Left renal cortex interstitium (tissue), 4 donors: ENCODE measurements around the gene SRRT. TPM values are rescaled to one million over a fixed set of nuclear protein-coding genes. Genes with fewer than 3 reads are reported as not detected.

Source experiments
- DNase-seq, 4 donors: peaks; one replicate each; pipeline ENCODE4 v3.0.0-alpha.2; 2013; ENCODE audit warnings: low read depth in 4 of 4, low spot score in 2 of 4, missing footprints in 1 of 4
- polyA plus RNA-seq, 4 donors: library from polyadenylated mRNA; unstranded; fragments of 120-200 nt; gene quantifications; one replicate each; pipeline ENCODE4 v1.2.1, GENCODE V29; 2013; ENCODE audit not compliant: insufficient read length in 4 of 4

Gene SRRT
- polyA plus RNA-seq = 100 to 1,000 TPM; 144 to 219 (median 178) TPM

- peak; percentile 96 to 98 (median 97) for DNase-seq
Observed at GRCh38 chr7:100874577-100875355, at the start of gene SRRT. SRRT (plus strand) TSS chr7:100875103; CDS start chr7:100875591, 488 bp downstream.

- DNase-seq = no peak
Observed at GRCh38 chr7:100825215-100825671, 49.7 kb upstream of the SRRT start.

- no peak for DNase-seq
Observed at GRCh38 chr7:100825751-100826513, 49.0 kb upstream of the SRRT start.

- no peak for DNase-seq
Observed at GRCh38 chr7:100826514-100827329, 48.2 kb upstream of the SRRT start.

- peak in 3 of 4 donors; percentile 77 to 89 (median 87) for DNase-seq
Observed at GRCh38 chr7:100827330-100828226, 47.3 kb upstream of the SRRT start, which contains the start of gene EPHB4. EPHB4 (minus strand) TSS chr7:100827523; CDS start chr7:100827030, 493 bp downstream.

- no peak for DNase-seq
Observed at GRCh38 chr7:100829150-100829716, 45.7 kb upstream of the SRRT start.

GRCh38 chr7:100830396-100830795, 44.5 kb upstream of the SRRT start:
- DNase-seq = no peak

GRCh38 chr7:100832281-100832633, 42.6 kb upstream of the SRRT start:
- no peak for DNase-seq

- DNase-seq = peak in 1 of 4 donors; percentile 58
Observed at GRCh38 chr7:100835903-100836811, 38.7 kb upstream of the SRRT start.

GRCh38 chr7:100836812-100837098, 38.1 kb upstream of the SRRT start:
- DNase-seq = no peak

- peak in 2 of 4 donors; percentile 81 to 89 for DNase-seq
Observed at GRCh38 chr7:100837099-100837836, 37.6 kb upstream of the SRRT start.

GRCh38 chr7:100839361-100839760, 35.5 kb upstream of the SRRT start:
- no peak for DNase-seq

GRCh38 chr7:100840470-100841100, 34.3 kb upstream of the SRRT start:
- no peak for DNase-seq

- DNase-seq = no peak
Observed at GRCh38 chr7:100847360-100847759, 27.5 kb upstream of the SRRT start.

GRCh38 chr7:100852048-100852872, 22.6 kb upstream of the SRRT start, which contains the start of gene SLC12A9:
SLC12A9 (plus strand) TSS chr7:100852713; CDS start chr7:100854198, 1,485 bp downstream.
- peak in 1 of 4 donors; percentile 87 for DNase-seq

GRCh38 chr7:100854146-100854895, 20.6 kb upstream of the SRRT start:
- no peak for DNase-seq
